ENCODE data around the gene ANKLE2.
A peak's percentile ranks its signal among the peaks of the same experiment; 100 is the strongest.

Gene ANKLE2

GRCh38 chr12:132735496-132735895 lies 26.1 kb downstream of the ANKLE2 start:
- H2BK15ac ChIP-seq (ENCODE audit: low read length): no peak overlapping the region
- no peak overlapping the region for H4K91ac ChIP-seq (ENCODE audit: low read depth, low read length, poor library complexity)
- H2AK5ac ChIP-seq (ENCODE audit: low read depth, low read length): no peak overlapping the region
- no peaks in the 10 kb centered on the region for H3K4me1 ChIP-seq (ENCODE audit: control insufficient read depth in 2 of 2, insufficient read depth in 1 of 2, low read depth in 1 of 2, low read length in 2 of 2)
- no peaks in the 10 kb centered on the region for H3K79me1 ChIP-seq (ENCODE audit: low read depth, low read length)
- no peaks in the 10 kb centered on the region for H3K27me3 ChIP-seq (ENCODE audit: control insufficient read depth in 3 of 3, insufficient read depth in 3 of 3, low read depth in 1 of 3, low read length in 3 of 3)
- no CpG with 5 or more reads among the region's 20 CpGs for WGBS, 2 donors (ENCODE audit: extremely low coverage in 2 of 2, insufficient read length in 2 of 2, insufficient replicate concordance in 1 of 2)
- H2BK12ac ChIP-seq (ENCODE audit: low read length): no peak overlapping the region
- no peak overlapping the region for H2BK120ac ChIP-seq (ENCODE audit: low read depth, low read length)
- H3K27ac ChIP-seq (replicated peaks; ENCODE audit: low read length): no peak overlapping the region
- H3K4ac ChIP-seq (ENCODE audit: low read length): no peak overlapping the region
- no peak overlapping the region for H2AFZ ChIP-seq (ENCODE audit: low read length)
- H3K4me3 ChIP-seq (ENCODE audit: low read length in 2 of 2): peak overlapping the region in 1 of 2 donors; percentile 10
- no peak overlapping the region for H3K23ac ChIP-seq (ENCODE audit: low read depth, low read length, poor library complexity)
- H3K4me2 ChIP-seq (ENCODE audit: insufficient read depth, low read length, poor library complexity, severe bottlenecking): no peak overlapping the region
- H4K8ac ChIP-seq (ENCODE audit: low read depth, low read length): no peak overlapping the region
- peaks cover 72 to 96% of the 10 kb centered on the region in 2 donors for H3K36me3 ChIP-seq (replicated peaks in 1 of 2; ENCODE audit: control insufficient read depth in 2 of 2, insufficient read depth in 2 of 2, low read length in 2 of 2)
- no peaks in the 10 kb centered on the region for H3K9me3 ChIP-seq (replicated peaks in 1 of 2; ENCODE audit: control insufficient read depth in 2 of 2, insufficient read depth in 1 of 2, low read depth in 1 of 2, low read length in 2 of 2)
- no peak overlapping the region for H3K18ac ChIP-seq (ENCODE audit: low read length)
- H3K9ac ChIP-seq (ENCODE audit: low read depth, low read length, poor library complexity): no peak overlapping the region
- DNase-seq (ENCODE audit: low spot score): no peak
- no peak overlapping the region for H3K14ac ChIP-seq (ENCODE audit: low read length)
- no peak overlapping the region for H2BK5ac ChIP-seq (ENCODE audit: low read length)

DNA sequence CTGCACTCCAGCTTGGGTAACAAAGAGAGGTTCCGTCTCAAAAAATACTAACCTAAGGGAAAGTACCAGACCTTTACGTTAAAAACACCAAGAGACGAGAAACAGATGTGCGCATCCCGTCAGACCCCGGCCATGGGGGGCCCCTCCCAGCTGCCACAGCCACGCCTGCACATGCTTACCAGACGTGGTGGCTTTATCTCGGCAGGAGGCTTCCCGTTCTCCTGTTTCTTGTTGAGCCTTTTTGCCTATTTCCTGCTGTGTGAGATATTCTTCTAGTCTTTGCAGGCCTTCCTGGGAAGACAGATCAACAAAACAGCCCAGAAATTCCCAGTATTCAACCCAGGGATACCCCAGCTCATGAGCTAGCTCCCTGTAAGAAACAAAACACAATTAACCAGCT lies 27.4 kb downstream of the ANKLE2 start:
- Histone ChIP-seq H4K8ac (ENCODE audit: low read depth, low read length) (no peak overlapping the region), H3K27ac (replicated peaks; ENCODE audit: low read length) (no peak overlapping the region), H3K4me2 (ENCODE audit: insufficient read depth, low read length, poor library complexity, severe bottlenecking) (no peak overlapping the region), H2AFZ (ENCODE audit: low read length) (no peak overlapping the region), H3K18ac (ENCODE audit: low read length) (no peak overlapping the region), H3K4me1 (ENCODE audit: control insufficient read depth in 2 of 2, insufficient read depth in 1 of 2, low read depth in 1 of 2, low read length in 2 of 2) (no peaks in the 10 kb centered on the region), H2BK15ac (ENCODE audit: low read length) (no peak overlapping the region), H4K91ac (ENCODE audit: low read depth, low read length, poor library complexity) (no peak overlapping the region), H3K23ac (ENCODE audit: low read depth, low read length, poor library complexity) (no peak overlapping the region), H3K36me3 (replicated peaks in 1 of 2; ENCODE audit: control insufficient read depth in 2 of 2, insufficient read depth in 2 of 2, low read length in 2 of 2) (peaks cover 70 to 94% of the 10 kb centered on the region in 2 donors), H2BK12ac (ENCODE audit: low read length) (no peak overlapping the region), H3K9me3 (replicated peaks in 1 of 2; ENCODE audit: control insufficient read depth in 2 of 2, insufficient read depth in 1 of 2, low read depth in 1 of 2, low read length in 2 of 2) (peaks cover 2 to 8% of the 10 kb centered on the region in 2 donors), H2BK5ac (ENCODE audit: low read length) (no peak overlapping the region), H3K27me3 (ENCODE audit: control insufficient read depth in 3 of 3, insufficient read depth in 3 of 3, low read depth in 1 of 3, low read length in 3 of 3) (no peaks in the 10 kb centered on the region), H2AK5ac (ENCODE audit: low read depth, low read length) (no peak overlapping the region), H3K4me3 (ENCODE audit: low read length in 2 of 2) (no peak overlapping the region), H3K14ac (ENCODE audit: low read length) (no peak overlapping the region), H2BK120ac (ENCODE audit: low read depth, low read length) (no peak overlapping the region), H3K79me1 (ENCODE audit: low read depth, low read length) (no peaks in the 10 kb centered on the region), H3K9ac (ENCODE audit: low read depth, low read length, poor library complexity) (no peak overlapping the region), H3K4ac (ENCODE audit: low read length) (no peak overlapping the region)
- no peak for DNase-seq (ENCODE audit: low spot score)
- WGBS, 2 donors (ENCODE audit: extremely low coverage in 2 of 2, insufficient read length in 2 of 2, insufficient replicate concordance in 1 of 2): no CpG with 5 or more reads among the region's 10 CpGs

- H2AK5ac ChIP-seq (ENCODE audit: low read depth, low read length): no peak overlapping the region
- peaks cover 76 to 94% of the 10 kb centered on the region in 2 donors for H3K36me3 ChIP-seq (replicated peaks in 1 of 2; ENCODE audit: control insufficient read depth in 2 of 2, insufficient read depth in 2 of 2, low read length in 2 of 2)
- H2BK15ac ChIP-seq (ENCODE audit: low read length): no peak overlapping the region
- no peak overlapping the region for H3K18ac ChIP-seq (ENCODE audit: low read length)
- H3K23ac ChIP-seq (ENCODE audit: low read depth, low read length, poor library complexity): no peak overlapping the region
- H4K8ac ChIP-seq (ENCODE audit: low read depth, low read length): peak overlapping the region; percentile 72
- H3K79me1 ChIP-seq (ENCODE audit: low read depth, low read length): peaks cover 5% of the 10 kb centered on the region
- no peak overlapping the region for H2BK5ac ChIP-seq (ENCODE audit: low read length)
- no peak overlapping the region for H2BK120ac ChIP-seq (ENCODE audit: low read depth, low read length)
- no CpG with 5 or more reads among the region's 17 CpGs for WGBS, 2 donors (ENCODE audit: extremely low coverage in 2 of 2, insufficient read length in 2 of 2, insufficient replicate concordance in 1 of 2)
- H3K27me3 ChIP-seq (ENCODE audit: control insufficient read depth in 3 of 3, insufficient read depth in 3 of 3, low read depth in 1 of 3, low read length in 3 of 3): no peaks in the 10 kb centered on the region
- no peak overlapping the region for H2AFZ ChIP-seq (ENCODE audit: low read length)
- H2BK12ac ChIP-seq (ENCODE audit: low read length): no peak overlapping the region
- peaks cover 4 to 8% of the 10 kb centered on the region in 2 donors for H3K9me3 ChIP-seq (replicated peaks in 1 of 2; ENCODE audit: control insufficient read depth in 2 of 2, insufficient read depth in 1 of 2, low read depth in 1 of 2, low read length in 2 of 2)
- no peak overlapping the region for H3K9ac ChIP-seq (ENCODE audit: low read depth, low read length, poor library complexity)
- H3K14ac ChIP-seq (ENCODE audit: low read length): no peak overlapping the region
- no peaks in the 10 kb centered on the region for H3K4me1 ChIP-seq (ENCODE audit: control insufficient read depth in 2 of 2, insufficient read depth in 1 of 2, low read depth in 1 of 2, low read length in 2 of 2)
- no peak overlapping the region for H4K91ac ChIP-seq (ENCODE audit: low read depth, low read length, poor library complexity)
- no peak overlapping the region for H3K4me3 ChIP-seq (ENCODE audit: low read length in 2 of 2)
- H3K4ac ChIP-seq (ENCODE audit: low read length): no peak overlapping the region
- DNase-seq (ENCODE audit: low spot score): no peak
- H3K27ac ChIP-seq (replicated peaks; ENCODE audit: low read length): no peak overlapping the region
- H3K4me2 ChIP-seq (ENCODE audit: insufficient read depth, low read length, poor library complexity, severe bottlenecking): no peak overlapping the region
Measured at GRCh38 chr12:132731574-132731973, 30.1 kb downstream of the ANKLE2 start.

- Histone ChIP-seq H2BK15ac (ENCODE audit: low read length) (no peak overlapping the region), H3K14ac (ENCODE audit: low read length) (no peak overlapping the region), H4K91ac (ENCODE audit: low read depth, low read length, poor library complexity) (no peak overlapping the region), H3K9me3 (replicated peaks in 1 of 2; ENCODE audit: control insufficient read depth in 2 of 2, insufficient read depth in 1 of 2, low read depth in 1 of 2, low read length in 2 of 2) (peaks cover 4 to 8% of the 10 kb centered on the region in 2 donors), H3K4me2 (ENCODE audit: insufficient read depth, low read length, poor library complexity, severe bottlenecking) (no peak overlapping the region), H3K27ac (replicated peaks; ENCODE audit: low read length) (no peak overlapping the region), H2AK5ac (ENCODE audit: low read depth, low read length) (no peak overlapping the region), H3K79me1 (ENCODE audit: low read depth, low read length) (peaks cover 5% of the 10 kb centered on the region), H4K8ac (ENCODE audit: low read depth, low read length) (no peak overlapping the region), H3K4ac (ENCODE audit: low read length) (no peak overlapping the region), H3K36me3 (replicated peaks in 1 of 2; ENCODE audit: control insufficient read depth in 2 of 2, insufficient read depth in 2 of 2, low read length in 2 of 2) (peaks cover 76 to 95% of the 10 kb centered on the region in 2 donors), H3K9ac (ENCODE audit: low read depth, low read length, poor library complexity) (no peak overlapping the region), H2BK5ac (ENCODE audit: low read length) (no peak overlapping the region), H3K4me1 (ENCODE audit: control insufficient read depth in 2 of 2, insufficient read depth in 1 of 2, low read depth in 1 of 2, low read length in 2 of 2) (no peaks in the 10 kb centered on the region), H3K23ac (ENCODE audit: low read depth, low read length, poor library complexity) (no peak overlapping the region), H2AFZ (ENCODE audit: low read length) (no peak overlapping the region), H3K4me3 (ENCODE audit: low read length in 2 of 2) (no peak overlapping the region), H2BK12ac (ENCODE audit: low read length) (no peak overlapping the region), H3K27me3 (ENCODE audit: control insufficient read depth in 3 of 3, insufficient read depth in 3 of 3, low read depth in 1 of 3, low read length in 3 of 3) (no peaks in the 10 kb centered on the region), H2BK120ac (ENCODE audit: low read depth, low read length) (no peak overlapping the region), H3K18ac (ENCODE audit: low read length) (no peak overlapping the region)
- WGBS, 2 donors (ENCODE audit: extremely low coverage in 2 of 2, insufficient read length in 2 of 2, insufficient replicate concordance in 1 of 2): no CpG with 5 or more reads among the region's 11 CpGs
- no peak for DNase-seq (ENCODE audit: low spot score)
Measured at GRCh38 chr12:132730353-132730752, 31.3 kb downstream of the ANKLE2 start.

Measured in neuronal stem cell (in vitro differentiated cells).